Stimulated activated effector memory CD8-positive, alpha-beta T cell treated with anti-CD3 and anti-CD28 coated beads, Interleukin-12 subunit alpha, Interleukin-12 subunit beta, amount 100 ng/mL, for 72 hours (primary cell): ENCODE measurements around the gene RPA1.

Experiments used
- ATAC-seq: fragments of 150-1000 bp; cut with Tn5 transposase; 2 replicates; pipeline ENCODE4 v1.10.0; 2021
- DNase-seq, 2 donors: peaks; one replicate each; pipeline ENCODE4 v3.0.0; 2021 to 2022; ENCODE audit warnings: low spot score in 2 of 2
- H3K27ac Mint-ChIP-seq: one replicate; pipeline ENCODE4 v1.8.0; 2022; ENCODE audit warnings: mild to moderate bottlenecking, mixed read lengths
- H3K36me3 Mint-ChIP-seq: one replicate; pipeline ENCODE4 v1.8.0; 2022; ENCODE audit warnings: mild to moderate bottlenecking, mixed read lengths
- H3K4me1 Mint-ChIP-seq: one replicate; pipeline ENCODE4 v1.8.0; 2022; ENCODE audit warnings: mixed read lengths
- H3K4me3 Mint-ChIP-seq: one replicate; pipeline ENCODE4 v1.8.0; 2022; ENCODE audit warnings: mild to moderate bottlenecking, mixed read lengths
- H3K9me3 Mint-ChIP-seq: one replicate; pipeline ENCODE4 v1.8.0; 2022; ENCODE audit warnings: mixed read lengths

The RPA1 gene

DNA sequence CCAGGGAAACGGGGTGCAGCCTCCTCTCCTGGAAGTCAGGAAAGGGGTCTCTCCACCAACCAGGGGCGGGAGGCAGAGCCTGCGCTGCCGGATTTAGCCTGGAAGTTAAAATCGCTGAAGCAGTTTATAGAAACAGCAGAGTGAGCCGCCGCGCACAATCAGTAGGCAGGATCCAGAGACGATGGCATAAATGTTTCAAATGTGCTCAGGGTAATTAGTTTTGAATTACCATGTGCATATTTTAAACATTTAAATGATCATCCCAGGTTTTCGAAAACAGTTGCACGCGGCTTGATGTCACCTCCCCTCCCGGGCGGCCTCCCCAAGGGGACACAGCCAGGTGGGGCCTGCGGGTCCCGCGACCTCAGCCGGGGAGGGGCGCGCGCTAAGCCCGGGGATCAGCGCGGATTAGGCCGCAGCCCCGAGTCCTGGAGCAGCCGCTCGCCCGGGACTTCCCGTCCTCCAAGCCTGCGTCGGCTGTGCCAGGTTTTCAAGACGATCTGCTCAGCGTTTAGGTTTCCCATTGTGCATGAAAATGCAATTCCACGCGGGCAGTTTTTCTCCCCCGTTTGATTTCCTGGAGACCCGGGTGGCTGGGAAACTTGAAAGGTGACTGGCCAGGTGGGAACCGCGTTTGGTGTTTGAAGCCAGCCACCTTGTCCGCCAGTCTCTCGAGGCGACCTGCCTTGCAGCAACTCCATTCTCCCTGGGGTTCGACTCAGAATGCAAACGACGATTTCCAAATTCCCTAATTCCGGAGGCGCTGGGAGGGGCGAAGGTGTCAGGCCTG is 78.3 kb downstream of the RPA1 start:
- no peaks in the 10 kb centered on the region for H3K36me3 Mint-ChIP-seq
- H3K27ac Mint-ChIP-seq: no peak overlapping the region
- H3K9me3 Mint-ChIP-seq: no peaks in the 10 kb centered on the region
- no peaks in the 10 kb centered on the region for H3K4me1 Mint-ChIP-seq
- ATAC-seq (peak; percentile 54), DNase-seq (no peak)
- peak overlapping the region; percentile 33 for H3K4me3 Mint-ChIP-seq

GRCh38 chr17:1908699-1909309 is 79.0 kb downstream of the RPA1 start:
- DNase-seq (peak in 1 of 2 donors; percentile 53), ATAC-seq (peak; percentile 65)
- Mint-ChIP-seq H3K27ac (no peak overlapping the region), H3K9me3 (no peaks in the 10 kb centered on the region), H3K4me1 (no peaks in the 10 kb centered on the region), H3K36me3 (no peaks in the 10 kb centered on the region), H3K4me3 (peak overlapping the region; percentile 33)

GRCh38 chr17:1909985-1910384 is 80.2 kb downstream of the RPA1 start:
- DNase-seq (no peak), ATAC-seq (no peak)
- no peak overlapping the region for H3K4me3 Mint-ChIP-seq
- no peak overlapping the region for H3K27ac Mint-ChIP-seq
- H3K36me3 Mint-ChIP-seq: no peaks in the 10 kb centered on the region
- H3K4me1 Mint-ChIP-seq: no peaks in the 10 kb centered on the region
- H3K9me3 Mint-ChIP-seq: no peaks in the 10 kb centered on the region

DNA sequence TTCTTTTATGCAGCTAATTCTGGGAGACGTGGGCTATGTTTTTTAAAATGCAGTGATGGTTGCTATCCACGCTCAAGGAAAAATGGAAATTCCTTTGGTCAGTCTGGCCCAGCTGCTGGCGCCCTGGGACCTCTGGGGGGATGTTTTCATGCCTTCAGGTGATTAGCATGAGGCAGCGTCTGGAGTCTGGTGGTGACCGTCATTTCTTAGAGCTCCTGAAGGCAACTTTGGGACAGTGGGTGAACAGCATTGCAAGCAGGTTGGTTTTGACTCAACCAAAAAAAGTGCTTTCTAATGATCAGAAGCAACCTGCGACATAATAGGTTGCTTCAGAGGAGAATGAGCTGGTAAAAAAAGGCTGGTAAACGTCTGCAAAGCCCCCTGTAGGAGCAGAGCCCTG is 82.3 kb downstream of the RPA1 start:
- H3K4me1 Mint-ChIP-seq: no peaks in the 10 kb centered on the region
- no peaks in the 10 kb centered on the region for H3K9me3 Mint-ChIP-seq
- H3K27ac Mint-ChIP-seq: no peak overlapping the region

DNA sequence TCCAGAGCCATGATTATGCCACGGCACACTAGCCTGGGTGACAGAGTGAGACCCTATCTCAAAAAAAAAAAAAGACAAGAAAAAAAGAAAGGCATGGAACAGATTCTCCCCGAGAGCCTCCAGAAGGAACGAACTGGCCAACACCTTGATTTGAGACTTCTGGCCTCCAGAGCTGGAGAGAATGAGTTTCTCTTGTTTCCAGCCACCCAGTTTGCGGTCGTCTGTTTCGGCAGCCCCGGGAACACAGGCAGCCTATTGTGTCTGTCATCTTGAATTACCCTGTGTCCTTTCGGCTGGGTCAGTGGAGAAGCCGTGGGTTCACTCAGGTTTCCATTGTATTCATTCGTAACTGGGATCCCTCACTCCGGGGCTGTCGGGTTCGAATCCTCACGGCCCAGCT is 83.9 kb downstream of the RPA1 start:
- DNase-seq: no peak
- no peak overlapping the region for H3K4me3 Mint-ChIP-seq
- H3K27ac Mint-ChIP-seq: no peak overlapping the region
- H3K4me1 Mint-ChIP-seq: no peaks in the 10 kb centered on the region
- ATAC-seq: no peak
- no peaks in the 10 kb centered on the region for H3K9me3 Mint-ChIP-seq
- no peaks in the 10 kb centered on the region for H3K36me3 Mint-ChIP-seq

More for the DNA sequence above, 82.3 kb downstream of the RPA1 start:
- ATAC-seq: no peak
- Mint-ChIP-seq H3K36me3 (no peaks in the 10 kb centered on the region), H3K4me3 (no peak overlapping the region)
- no peak for DNase-seq

- Mint-ChIP-seq H3K4me1 (no peaks in the 10 kb centered on the region), H3K36me3 (no peaks in the 10 kb centered on the region), H3K9me3 (no peaks in the 10 kb centered on the region), H3K4me3 (no peak overlapping the region), H3K27ac (no peak overlapping the region)
- ATAC-seq: no peak
- no peak for DNase-seq
Observed at GRCh38 chr17:1914661-1915083, 84.9 kb downstream of the RPA1 start.

GRCh38 chr17:1915889-1916288 is 86.1 kb downstream of the RPA1 start:
- Mint-ChIP-seq H3K36me3 (no peaks in the 10 kb centered on the region), H3K4me3 (no peak overlapping the region), H3K4me1 (no peaks in the 10 kb centered on the region), H3K27ac (no peak overlapping the region), H3K9me3 (no peaks in the 10 kb centered on the region)
- DNase-seq (no peak), ATAC-seq (no peak)

GRCh38 chr17:1916316-1916715 is 86.5 kb downstream of the RPA1 start:
- ATAC-seq: no peak
- H3K4me3 Mint-ChIP-seq: no peak overlapping the region
- H3K9me3 Mint-ChIP-seq: no peaks in the 10 kb centered on the region
- H3K36me3 Mint-ChIP-seq: no peaks in the 10 kb centered on the region
- DNase-seq: no peak
- H3K27ac Mint-ChIP-seq: no peak overlapping the region
- H3K4me1 Mint-ChIP-seq: no peaks in the 10 kb centered on the region

- DNase-seq (no peak), ATAC-seq (no peak)
- Mint-ChIP-seq H3K36me3 (no peaks in the 10 kb centered on the region), H3K4me1 (no peaks in the 10 kb centered on the region), H3K9me3 (no peaks in the 10 kb centered on the region), H3K4me3 (no peak overlapping the region), H3K27ac (no peak overlapping the region)
Observed at GRCh38 chr17:1916963-1917715, 87.3 kb downstream of the RPA1 start.

DNA sequence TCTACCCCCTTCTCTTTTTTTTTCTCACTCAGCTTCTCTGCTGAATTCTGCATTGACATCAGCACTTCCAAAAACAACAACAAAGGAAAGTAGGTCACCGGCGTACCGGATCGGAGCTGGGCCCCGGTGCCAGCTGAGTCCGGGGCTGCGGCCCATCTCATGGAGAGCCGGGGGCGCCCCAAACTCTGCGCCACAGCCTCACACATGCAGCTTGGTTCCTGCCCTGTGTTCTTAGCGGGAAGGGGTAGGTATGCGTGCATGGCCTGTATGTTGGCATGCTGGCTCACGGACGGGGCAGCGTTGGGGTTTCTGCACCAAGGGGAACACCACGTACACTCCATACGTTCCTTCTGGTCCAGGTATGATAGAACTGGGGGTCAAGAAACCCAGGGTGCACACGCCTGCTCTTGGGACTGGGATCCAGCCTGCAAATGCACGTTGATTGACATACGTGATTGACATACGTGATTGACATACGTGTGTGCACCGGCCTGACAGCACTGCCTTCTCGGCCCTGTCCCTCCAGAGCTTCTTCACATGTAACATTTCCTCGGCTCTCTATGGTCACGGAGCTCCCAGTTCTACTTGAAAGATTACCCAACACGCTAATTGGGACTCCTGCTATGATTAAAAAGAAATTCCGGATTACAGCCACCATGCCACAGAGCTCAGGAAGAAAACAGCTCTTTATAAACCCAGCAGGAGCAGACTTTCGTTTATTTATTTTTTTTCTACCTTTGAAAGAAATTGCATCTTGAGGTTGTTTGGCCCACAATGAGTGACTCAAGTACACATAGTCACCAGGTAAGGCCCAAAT is 88.7 kb downstream of the RPA1 start:
- Mint-ChIP-seq H3K27ac (no peak overlapping the region), H3K4me1 (no peaks in the 10 kb centered on the region), H3K9me3 (no peaks in the 10 kb centered on the region), H3K36me3 (no peaks in the 10 kb centered on the region), H3K4me3 (no peak overlapping the region)
- no peak for ATAC-seq
- DNase-seq: no peak

GRCh38 chr17:1919201-1919600 is 89.4 kb downstream of the RPA1 start:
- Mint-ChIP-seq H3K9me3 (no peaks in the 10 kb centered on the region), H3K4me1 (no peaks in the 10 kb centered on the region), H3K36me3 (no peaks in the 10 kb centered on the region), H3K4me3 (no peak overlapping the region), H3K27ac (no peak overlapping the region)
- ATAC-seq: no peak
- DNase-seq: no peak

DNA sequence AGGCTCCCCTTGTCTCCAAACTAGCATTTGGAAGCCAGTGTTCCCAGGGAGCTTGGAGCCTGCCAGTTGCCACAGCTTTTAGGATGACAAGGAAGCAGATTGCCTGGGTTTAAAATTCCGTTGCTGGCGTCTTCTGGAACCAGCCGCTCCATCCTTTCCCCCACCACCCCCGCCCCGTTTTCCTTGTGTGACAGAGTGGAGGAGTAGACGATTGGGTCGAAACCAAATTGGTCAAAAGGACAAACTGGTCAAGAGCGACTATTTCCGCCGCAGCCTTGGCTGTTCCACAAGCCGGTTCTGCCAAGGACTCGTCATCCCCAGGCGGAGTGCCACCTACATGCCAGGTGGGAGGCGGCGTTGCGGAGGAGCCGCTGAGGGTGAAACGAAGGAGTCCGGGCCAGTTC is 91.1 kb downstream of the RPA1 start:
- Mint-ChIP-seq H3K4me3 (no peak overlapping the region), H3K36me3 (no peaks in the 10 kb centered on the region), H3K9me3 (no peaks in the 10 kb centered on the region), H3K4me1 (no peaks in the 10 kb centered on the region), H3K27ac (no peak overlapping the region)
- ATAC-seq (no peak), DNase-seq (no peak)

DNA sequence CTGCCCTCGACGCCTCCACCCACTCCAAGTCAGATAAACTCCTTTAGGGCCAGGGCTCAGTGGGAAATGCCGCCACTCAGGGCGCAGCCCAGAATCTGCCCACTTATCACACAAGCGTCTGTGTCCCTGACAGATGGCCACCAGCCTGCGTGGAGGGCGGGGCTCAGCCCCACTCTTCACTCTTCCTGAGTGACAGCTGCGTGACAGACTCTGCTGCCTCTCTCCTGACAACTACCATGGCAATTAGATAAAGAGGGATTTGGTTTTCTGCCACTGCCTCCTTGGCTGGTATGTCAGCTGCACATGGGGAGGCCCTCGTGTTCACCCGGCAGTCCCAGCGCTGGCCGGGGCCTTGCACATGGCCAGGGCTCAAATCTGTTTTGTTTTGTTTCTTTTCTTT is 99.2 kb downstream of the RPA1 start:
- no peak overlapping the region for H3K4me3 Mint-ChIP-seq

DNA sequence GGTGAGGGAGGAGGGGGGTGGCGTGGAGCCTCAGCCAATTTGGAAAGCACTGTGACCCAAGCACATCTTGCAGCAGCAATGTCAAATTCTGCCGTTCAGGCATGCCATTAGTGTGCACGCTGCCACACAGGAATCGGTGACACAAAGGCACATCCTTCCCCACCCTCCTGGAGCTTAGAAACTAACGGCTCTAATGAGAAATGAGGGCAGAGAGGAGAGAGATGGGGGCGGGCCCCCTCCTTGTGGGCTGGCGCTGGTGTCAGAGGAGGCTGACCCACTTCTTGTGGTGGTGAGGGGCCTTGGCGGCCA is 100.5 kb downstream of the RPA1 start:
- Mint-ChIP-seq H3K4me3 (no peak overlapping the region), H3K36me3 (no peaks in the 10 kb centered on the region), H3K27ac (no peak overlapping the region), H3K4me1 (no peaks in the 10 kb centered on the region), H3K9me3 (no peaks in the 10 kb centered on the region)
- ATAC-seq (no peak), DNase-seq (no peak)

More for the DNA sequence above, 99.2 kb downstream of the RPA1 start:
- no peak for ATAC-seq
- H3K27ac Mint-ChIP-seq: no peak overlapping the region
- no peaks in the 10 kb centered on the region for H3K4me1 Mint-ChIP-seq
- no peaks in the 10 kb centered on the region for H3K9me3 Mint-ChIP-seq
- no peaks in the 10 kb centered on the region for H3K36me3 Mint-ChIP-seq
- DNase-seq: no peak

DNA sequence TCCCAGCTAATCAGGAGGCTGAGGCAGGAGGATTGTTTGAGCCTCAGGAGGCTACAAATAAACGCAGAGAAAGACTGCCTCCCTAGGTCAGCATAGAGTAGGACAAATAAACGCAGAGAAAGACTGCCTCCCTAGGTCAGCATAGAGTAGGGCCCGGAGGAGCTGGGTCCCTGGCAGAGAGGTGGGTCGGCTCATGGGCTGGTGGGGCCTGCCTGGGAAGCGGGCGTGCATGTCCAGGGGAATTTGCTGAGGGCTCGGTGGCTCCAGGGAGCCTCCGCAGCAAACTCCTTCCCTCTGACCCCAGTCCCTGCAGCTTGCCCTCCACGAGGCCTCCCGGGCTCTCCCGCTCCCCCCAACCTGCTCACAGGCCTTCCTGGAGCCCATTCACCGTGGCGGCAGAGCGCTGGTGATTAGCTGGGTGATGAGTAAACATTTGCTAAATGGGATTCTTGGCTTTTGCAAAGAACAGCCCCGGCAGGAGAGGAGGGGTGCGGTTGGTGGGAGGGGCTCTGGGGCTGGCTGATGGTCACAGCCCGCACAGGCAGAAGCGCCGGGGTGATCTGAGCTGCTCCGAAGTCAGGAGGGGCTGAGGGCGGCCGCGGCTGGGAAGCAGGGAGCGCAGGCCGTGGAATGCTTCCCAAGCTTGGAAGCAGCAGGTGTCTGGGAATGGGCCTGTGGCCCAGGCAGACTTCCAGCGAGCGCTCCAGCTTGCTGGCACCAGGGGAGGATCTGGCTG is 102.2 kb downstream of the RPA1 start:
- no peak overlapping the region for H3K4me3 Mint-ChIP-seq
- H3K36me3 Mint-ChIP-seq: no peaks in the 10 kb centered on the region
- DNase-seq (no peak), ATAC-seq (no peak)
- no peaks in the 10 kb centered on the region for H3K4me1 Mint-ChIP-seq
- H3K9me3 Mint-ChIP-seq: no peaks in the 10 kb centered on the region
- H3K27ac Mint-ChIP-seq: no peak overlapping the region
